RPMI7951 (cell line): ENCODE data around the gene ASTN1. TPM values are rescaled to one million over a fixed set of nuclear protein-coding genes. Genes with fewer than 3 reads are reported as not detected.

ENCODE experiments used
- DNase-seq: peaks from one replicate; pipeline ENCODE4 v3.0.0-alpha.2; 2012; ENCODE audit warnings: low read depth
- total RNA-seq: library from RNA; depleted of rRNA; stranded (reverse); fragments of >200 nt; shearing (Covaris generic); gene quantifications from 2 replicates; pipeline ENCODE4 v1.2.3, GENCODE V29; 2014

The ASTN1 gene
- total RNA-seq, 1 experiment from 2014 or later, result not detected

- DNase-seq, result no peak
Observed at GRCh38 chr1:176993587-176993986, 170.9 kb downstream of the ASTN1 start.

GRCh38 chr1:176989754-176990153 lies 174.8 kb downstream of the ASTN1 start:
- no peak for DNase-seq

- no peak for DNase-seq
Observed at GRCh38 chr1:176989023-176989422, 175.5 kb downstream of the ASTN1 start.

GRCh38 chr1:176987016-176987415 lies 177.5 kb downstream of the ASTN1 start:
- no peak for DNase-seq

GRCh38 chr1:176983731-176984130 lies 180.8 kb downstream of the ASTN1 start:
- DNase-seq, result no peak

- no peak for DNase-seq
Observed at GRCh38 chr1:176976771-176977170, 187.7 kb downstream of the ASTN1 start.

- no peak for DNase-seq
Observed at GRCh38 chr1:176976225-176976624, 188.3 kb downstream of the ASTN1 start.

GRCh38 chr1:176964687-176965086 lies 199.8 kb downstream of the ASTN1 start:
- no peak for DNase-seq

- DNase-seq, result no peak
Observed at GRCh38 chr1:176963181-176963580, 201.3 kb downstream of the ASTN1 start.

GRCh38 chr1:176961678-176962077 lies 202.8 kb downstream of the ASTN1 start:
- no peak for DNase-seq

- no peak for DNase-seq
Observed at GRCh38 chr1:176959191-176959820, 205.2 kb downstream of the ASTN1 start.

GRCh38 chr1:176957603-176958002 lies 206.9 kb downstream of the ASTN1 start:
- no peak for DNase-seq

- DNase-seq, result no peak
Observed at GRCh38 chr1:176954242-176954641, 210.3 kb downstream of the ASTN1 start.

GRCh38 chr1:176950736-176951324 lies 213.7 kb downstream of the ASTN1 start:
- DNase-seq, result no peak

- peak; percentile 35 for DNase-seq
Observed at GRCh38 chr1:176949033-176949662, 215.4 kb downstream of the ASTN1 start.

- DNase-seq, result no peak
Observed at GRCh38 chr1:176944606-176945005, 219.9 kb downstream of the ASTN1 start.

- no peak for DNase-seq
Observed at GRCh38 chr1:176943783-176944182, 220.7 kb downstream of the ASTN1 start.

GRCh38 chr1:176942346-176942745 lies 222.2 kb downstream of the ASTN1 start:
- DNase-seq, result no peak

- no peak for DNase-seq
Observed at GRCh38 chr1:176939993-176940392, 224.5 kb downstream of the ASTN1 start.

GRCh38 chr1:176938375-176938774 lies 226.1 kb downstream of the ASTN1 start:
- no peak for DNase-seq

GRCh38 chr1:176934370-176934769 lies 230.1 kb downstream of the ASTN1 start:
- no peak for DNase-seq

- no peak for DNase-seq
Observed at GRCh38 chr1:176932114-176933104, 232.1 kb downstream of the ASTN1 start.
